Fibroblast of lung (primary cell): ENCODE measurements around the gene MATK.

ENCODE experiments used
- EZH2 ChIP-seq: IDR thresholded peaks from 2 replicates; pipeline ENCODE4 v1.5.1; 2012; ENCODE audit warnings: low read length, control low read depth, mild to moderate bottlenecking; ENCODE audit errors: missing control alignments
- TF ChIP-seq, protein P1 (sequence below), 2 donors: IDR thresholded peaks in 1 of 2; conservative IDR thresholded peaks in 1 of 2; 1 replicate in 1 of 2; 2 replicates in 1 of 2; pipeline ENCODE4 v1.5.1; 2011 to 2012; ENCODE audit warnings: low read length in 2 of 2, control low read depth in 1 of 2, inconsistent platforms in 1 of 2, low read depth in 1 of 2, mild to moderate bottlenecking in 1 of 2

DNA sequence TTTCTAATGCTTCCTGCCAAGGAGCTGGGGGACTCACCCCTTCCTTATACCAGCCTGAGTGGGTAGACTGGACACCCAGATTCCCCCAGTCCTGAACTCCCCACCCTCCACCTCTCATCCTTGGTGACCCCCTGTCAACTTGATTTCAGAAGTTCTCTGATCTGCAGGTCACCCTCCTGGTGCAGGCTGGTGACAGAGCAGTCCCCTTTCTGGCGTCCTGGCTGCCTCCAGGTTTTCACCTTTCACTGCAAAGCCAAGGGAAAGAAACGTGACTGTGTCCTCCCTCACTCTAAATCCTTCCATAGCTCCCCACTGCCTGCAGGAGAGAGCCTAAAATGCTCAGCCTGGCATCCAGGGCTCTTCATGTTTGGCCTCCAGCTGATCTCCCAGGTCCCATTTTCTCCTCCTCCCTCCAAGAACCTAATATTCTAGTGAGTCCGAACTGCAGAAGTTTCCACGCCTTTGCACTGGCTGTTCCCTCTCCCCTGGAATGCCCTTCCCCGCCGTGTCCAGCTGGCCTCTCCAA lies 4.1 kb upstream of the MATK start:
- TF ChIP-seq, protein P1, sequence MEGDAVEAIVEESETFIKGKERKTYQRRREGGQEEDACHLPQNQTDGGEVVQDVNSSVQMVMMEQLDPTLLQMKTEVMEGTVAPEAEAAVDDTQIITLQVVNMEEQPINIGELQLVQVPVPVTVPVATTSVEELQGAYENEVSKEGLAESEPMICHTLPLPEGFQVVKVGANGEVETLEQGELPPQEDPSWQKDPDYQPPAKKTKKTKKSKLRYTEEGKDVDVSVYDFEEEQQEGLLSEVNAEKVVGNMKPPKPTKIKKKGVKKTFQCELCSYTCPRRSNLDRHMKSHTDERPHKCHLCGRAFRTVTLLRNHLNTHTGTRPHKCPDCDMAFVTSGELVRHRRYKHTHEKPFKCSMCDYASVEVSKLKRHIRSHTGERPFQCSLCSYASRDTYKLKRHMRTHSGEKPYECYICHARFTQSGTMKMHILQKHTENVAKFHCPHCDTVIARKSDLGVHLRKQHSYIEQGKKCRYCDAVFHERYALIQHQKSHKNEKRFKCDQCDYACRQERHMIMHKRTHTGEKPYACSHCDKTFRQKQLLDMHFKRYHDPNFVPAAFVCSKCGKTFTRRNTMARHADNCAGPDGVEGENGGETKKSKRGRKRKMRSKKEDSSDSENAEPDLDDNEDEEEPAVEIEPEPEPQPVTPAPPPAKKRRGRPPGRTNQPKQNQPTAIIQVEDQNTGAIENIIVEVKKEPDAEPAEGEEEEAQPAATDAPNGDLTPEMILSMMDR (conservative IDR thresholded peaks at IDR 0.05 in 1 of 2, IDR thresholded peaks at IDR 0.05 in 1 of 2; ENCODE audit: low read depth in 1 of 2, low read length in 2 of 2): no peak
- TF ChIP-seq EZH2: no peak
